Activated CD4-positive, alpha-beta memory T cell treated with anti-CD3 and anti-CD28 coated beads for 36 hours (primary cell): ENCODE data around the gene TFB2M. TPM values are rescaled to one million over a fixed set of nuclear protein-coding genes. Genes with fewer than 3 reads are reported as not detected.
"Not testable (repeated sequence)": the region's sequence is repeated elsewhere in the genome, so short reads cannot be mapped to it uniquely, and the experiment has no call there.

Source experiments
- CTCF ChIA-PET: fragments of 350-600 bp; sonication (Branson Sonifier 250); formaldehyde crosslinking; loops from one replicate; lab custom pipeline; 2021; ENCODE audit warnings: antibody characterized with exemption, inconsistent platforms; lab: Charles Lee
- POLR2A ChIA-PET: fragments of 350-600 bp; sonication (Branson Sonifier 250); formaldehyde crosslinking; loops from one replicate; lab custom pipeline; 2021; ENCODE audit warnings: antibody characterized with exemption; lab: Charles Lee
- DNase-seq: peaks from one replicate; pipeline ENCODE4 v3.0.0-alpha.2; 2020
- H3K27ac Mint-ChIP-seq: one replicate; pipeline ENCODE4 v1.8.0; 2021; ENCODE audit warnings: mixed read lengths
- H3K27me3 Mint-ChIP-seq: one replicate; pipeline ENCODE4 v1.8.0; 2021; ENCODE audit warnings: mixed read lengths
- H3K36me3 Mint-ChIP-seq: one replicate; pipeline ENCODE4 v1.8.0; 2021; ENCODE audit warnings: mixed read lengths
- H3K4me1 Mint-ChIP-seq: one replicate; pipeline ENCODE4 v1.8.0; 2021; ENCODE audit warnings: low read depth, mixed read lengths
- H3K4me3 Mint-ChIP-seq: one replicate; pipeline ENCODE4 v1.8.0; 2021; ENCODE audit warnings: mild to moderate bottlenecking, mixed read lengths
- H3K9me3 Mint-ChIP-seq: one replicate; pipeline ENCODE4 v1.8.0; 2021; ENCODE audit warnings: mixed read lengths
- intact Hi-C: fragments of 100-400 bp; cut with micrococcal nuclease; formaldehyde crosslinking; loops from one replicate; pipeline ENCODE4 v1.15.1; 2023
- total RNA-seq, 2 experiments: library from RNA; stranded (reverse); gene quantifications; one replicate each; pipeline ENCODE4 v1.2.3, GENCODE V29; 2021

Gene TFB2M
- total RNA-seq, 2 experiments from 2014 or later, result 13.6 to 14.5 TPM

DNA sequence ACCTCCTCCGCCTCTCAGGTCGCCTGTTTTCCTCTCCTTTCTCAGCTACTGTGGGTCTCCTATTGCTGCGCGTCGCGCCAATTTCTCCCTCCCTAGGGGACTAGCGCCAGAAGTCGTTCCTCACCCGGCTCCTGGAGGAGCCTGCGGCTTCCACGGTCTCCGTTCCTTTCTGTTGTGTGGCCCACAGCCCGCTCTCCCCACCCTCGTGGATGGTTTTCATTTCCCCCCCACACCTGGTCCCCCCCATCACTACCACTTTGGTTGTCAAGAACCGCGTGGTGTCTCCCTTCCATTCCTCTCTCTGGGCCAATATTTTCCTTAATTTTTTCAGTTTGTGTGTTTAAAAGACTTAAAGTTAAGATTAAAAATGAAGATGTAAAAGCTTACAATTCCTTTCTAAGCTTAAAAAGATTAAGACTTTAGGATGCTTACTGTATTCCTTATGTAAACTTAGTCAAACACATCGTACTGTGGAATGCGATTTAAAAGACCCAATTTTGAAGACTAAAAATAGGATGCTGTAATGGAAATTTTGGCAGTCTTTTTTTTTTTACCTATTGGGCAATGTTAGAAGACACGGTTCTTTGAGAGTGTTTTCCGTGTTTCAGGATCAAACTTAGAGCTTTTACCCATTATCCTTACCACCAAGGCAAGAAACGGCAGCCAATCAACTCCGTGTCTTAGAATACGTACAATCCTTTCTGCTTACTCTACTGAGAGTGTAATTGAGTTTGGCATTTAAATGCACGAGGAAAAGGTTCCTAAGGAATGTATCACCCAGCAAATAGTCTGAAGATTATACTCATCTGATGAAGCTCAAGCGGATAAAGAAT is 968 bp upstream of the TFB2M start:
- ChIA-PET CTCF (interaction anchor here (0.6 to 1.3 kb wide), 4 partner anchors 12 to 119 kb away, joined by 3 to 4 read pairs (median 3); no protein-coding TSS in a partner anchor), POLR2A (interaction anchor here (0.8 to 3.0 kb wide), 4 partner anchors 8 to 42 kb away, joined by 3 to 12 read pairs (median 4); no protein-coding TSS in a partner anchor)
- Mint-ChIP-seq H3K27ac (peak overlapping the region; percentile 91), H3K36me3 (peaks cover 11% of the 10 kb centered on the region), H3K4me1 (peaks cover 46% of the 10 kb centered on the region), H3K4me3 (peak overlapping the region; percentile 90), H3K27me3 (no peaks in the 10 kb centered on the region), H3K9me3 (no peaks in the 10 kb centered on the region)
- intact Hi-C loops, result loop anchor here (2.0 to 5.0 kb wide), 14 partner anchors 42 to 1914 kb away; partner anchors contain the start of genes COX20, DESI2, HNRNPU and SMYD3
- DNase-seq, result no peak

DNA sequence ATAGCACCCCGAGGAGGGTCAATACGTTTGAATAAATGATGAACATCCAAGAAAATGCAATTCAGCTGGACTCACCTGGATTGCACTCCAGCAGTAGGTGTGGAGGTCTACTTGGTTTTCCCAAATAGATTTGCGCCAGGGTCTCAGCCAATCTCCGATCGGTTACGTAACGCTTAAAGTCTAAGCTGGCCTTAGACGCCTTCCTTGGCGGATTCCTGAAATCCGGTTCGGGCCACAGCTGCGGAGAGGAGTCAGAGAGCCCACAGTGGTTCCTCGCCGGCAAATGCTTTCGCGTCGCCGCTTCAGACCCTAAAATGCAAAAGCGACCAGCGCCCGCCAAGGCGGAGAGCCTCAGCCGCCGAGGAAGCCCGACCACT is 322 bp downstream of the TFB2M start:
- intact Hi-C loops, result loop anchor here (2.0 to 5.0 kb wide), 14 partner anchors 43 to 1913 kb away; partner anchors contain the start of genes COX20, DESI2, HNRNPU and SMYD3
- Mint-ChIP-seq H3K36me3 (peaks cover 10% of the 10 kb centered on the region), H3K4me3 (peak overlapping the region; percentile 90), H3K4me1 (peaks cover 41% of the 10 kb centered on the region), H3K27me3 (no peaks in the 10 kb centered on the region), H3K27ac (peak overlapping the region; percentile 91), H3K9me3 (no peaks in the 10 kb centered on the region)
- POLR2A ChIA-PET, result interaction anchor here (0.9 to 3.0 kb wide), 4 partner anchors 10 to 159 kb away, joined by 3 to 12 read pairs (median 4); partner anchors contain the start of gene SCCPDH
- CTCF ChIA-PET, result interaction anchor here (0.7 kb wide), 1 partner anchor 68 kb away, joined by 3 read pairs; no protein-coding TSS in a partner anchor
- DNase-seq, result no peak

DNA sequence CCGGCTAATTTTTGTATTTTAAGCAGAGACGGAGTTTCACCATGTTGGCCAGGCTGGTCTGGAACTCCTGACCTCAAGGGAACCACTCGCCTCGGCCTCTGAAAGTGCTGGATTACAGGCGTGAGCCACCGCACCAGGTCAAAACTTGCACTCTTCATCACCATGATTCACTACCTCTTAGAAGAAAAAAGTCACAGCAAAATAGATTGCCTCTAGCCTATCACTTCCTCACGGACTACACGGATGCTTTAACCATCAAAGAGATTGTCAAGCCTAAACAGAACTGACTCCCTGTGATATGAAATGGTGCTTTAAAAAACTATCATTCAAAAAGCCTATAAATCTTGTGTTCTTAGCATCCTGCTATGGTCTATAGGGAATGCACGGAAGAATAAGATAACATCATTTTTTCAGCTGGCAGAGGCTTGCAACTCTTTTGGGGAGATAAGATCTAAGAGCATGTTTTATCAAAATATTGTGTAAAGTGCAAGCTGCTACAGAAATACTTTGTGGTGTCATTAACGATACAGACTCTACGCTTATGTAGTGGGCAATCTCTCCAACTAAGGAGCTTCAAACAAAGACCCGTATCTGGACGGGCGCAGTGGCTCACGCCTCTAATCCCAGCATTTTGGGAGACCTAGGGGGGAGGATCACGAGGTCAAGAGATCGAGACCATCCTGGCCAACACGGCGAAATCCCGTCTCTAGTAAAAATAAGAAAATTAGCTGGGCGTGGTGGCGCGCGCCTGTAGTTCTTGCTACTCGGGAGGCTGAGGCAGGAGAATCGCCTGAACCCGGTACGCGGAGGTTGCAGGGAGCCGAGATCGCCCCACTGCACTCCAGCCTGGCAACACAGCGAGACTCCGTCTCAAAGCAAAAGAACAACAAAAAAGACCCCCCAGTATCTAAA is 966 bp downstream of the TFB2M start:
- Mint-ChIP-seq H3K27me3 (no peaks in the 10 kb centered on the region), H3K4me1 (peaks cover 40% of the 10 kb centered on the region), H3K27ac (no peak overlapping the region)

DNA sequence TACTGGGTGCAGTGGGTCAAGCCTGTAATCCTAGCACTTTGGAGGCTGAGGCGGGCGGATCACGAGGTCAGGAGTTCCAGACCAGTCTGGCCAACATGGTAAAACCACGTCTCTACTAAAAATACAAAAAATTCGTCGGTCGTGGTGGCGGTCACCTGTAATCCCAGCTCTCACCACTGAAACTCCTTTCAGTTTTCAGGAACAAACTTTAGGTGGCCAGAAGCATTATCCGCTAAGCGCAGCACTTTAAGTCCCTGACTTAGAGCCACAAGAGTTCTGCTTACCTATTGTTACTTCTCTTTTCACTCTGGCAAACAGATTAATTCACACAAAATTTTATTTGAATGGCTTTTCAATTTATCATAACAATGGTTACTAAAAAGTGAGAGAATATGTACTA is 5.2 kb downstream of the TFB2M start:
- POLR2A ChIA-PET, H3K27ac Mint-ChIP-seq, intact Hi-C loops, H3K4me3 Mint-ChIP-seq, CTCF ChIA-PET, DNase-seq, H3K27me3 Mint-ChIP-seq, H3K9me3 Mint-ChIP-seq: not testable (repeated sequence)
- Mint-ChIP-seq H3K4me1 (peaks cover 21% of the 10 kb centered on the region), H3K36me3 (peaks cover 26% of the 10 kb centered on the region)

More for the DNA sequence above, 966 bp downstream of the TFB2M start:
- intact Hi-C loops, result loop anchor here (5.0 kb wide), 5 partner anchors 233 to 1703 kb away; partner anchors contain the start of gene HNRNPU
- H3K9me3 Mint-ChIP-seq, result no peaks in the 10 kb centered on the region
- DNase-seq, result peak; percentile 21
- H3K36me3 Mint-ChIP-seq, result peaks cover 12% of the 10 kb centered on the region
- ChIA-PET POLR2A (interaction anchor here (0.9 to 3.0 kb wide), 3 partner anchors 13 to 159 kb away, joined by 3 to 12 read pairs (median 4); partner anchors contain the start of gene SCCPDH), CTCF (interaction anchor here (0.7 kb wide), 1 partner anchor 59 kb away, joined by 3 read pairs; no protein-coding TSS in a partner anchor)
- H3K4me3 Mint-ChIP-seq, result peak overlapping the region; percentile 90

DNA sequence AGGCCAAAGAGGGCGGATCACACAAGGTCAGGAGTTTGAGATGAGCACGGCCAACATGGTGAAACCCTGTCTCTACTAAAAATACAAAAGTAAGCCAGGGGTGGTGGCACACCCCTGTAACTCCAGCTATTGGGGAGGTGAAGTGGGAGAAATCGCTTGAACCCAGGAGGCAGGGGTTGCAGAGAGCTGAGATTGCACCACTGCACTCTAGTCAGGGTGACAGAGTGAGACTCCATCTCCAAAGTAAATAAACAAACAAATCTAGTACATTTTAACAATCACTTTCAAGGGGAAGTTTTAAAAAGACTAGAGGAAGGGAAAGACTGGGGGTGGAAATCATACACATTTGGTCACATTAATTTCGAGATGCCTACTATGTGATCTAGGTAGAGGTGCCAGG is 6.8 kb downstream of the TFB2M start:
- ChIA-PET POLR2A (no interaction called here), CTCF (interaction anchor here (1.1 kb wide), 1 partner anchor 130 kb away, joined by 4 read pairs; no protein-coding TSS in a partner anchor)
- Mint-ChIP-seq H3K4me3 (no peak overlapping the region), H3K27me3 (no peaks in the 10 kb centered on the region), H3K36me3 (peaks cover 36% of the 10 kb centered on the region), H3K4me1 (peaks cover 10% of the 10 kb centered on the region), H3K9me3 (no peaks in the 10 kb centered on the region), H3K27ac (no peak overlapping the region)
- intact Hi-C loops, result no loop called here
- DNase-seq, result no peak

DNA sequence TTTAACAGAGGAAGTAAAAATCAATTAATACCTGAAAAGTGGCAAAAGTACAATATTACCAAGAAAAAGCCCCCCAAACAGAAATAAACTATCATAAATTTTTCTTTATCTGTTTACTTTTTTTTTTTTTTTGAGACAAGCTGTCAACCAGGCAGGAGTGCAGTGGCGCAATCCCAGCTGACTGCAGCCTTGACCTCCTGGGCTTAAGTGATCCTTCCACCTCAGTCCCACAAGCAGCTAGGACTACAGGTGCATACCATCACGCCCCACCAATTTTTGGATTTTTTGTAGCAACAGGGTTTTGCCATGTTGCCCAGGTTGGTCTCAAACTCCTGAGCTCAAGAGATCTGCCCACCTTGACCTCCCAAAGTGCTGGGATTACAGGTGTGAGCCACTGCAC is 8.0 kb downstream of the TFB2M start:
- no peaks in the 10 kb centered on the region for H3K27me3 Mint-ChIP-seq
- H3K9me3 Mint-ChIP-seq, result no peaks in the 10 kb centered on the region
- DNase-seq, result no peak
- H3K27ac Mint-ChIP-seq, result no peak overlapping the region
- POLR2A ChIA-PET, result no interaction called here
- H3K4me3 Mint-ChIP-seq, result no peak overlapping the region
- peaks cover 42% of the 10 kb centered on the region for H3K36me3 Mint-ChIP-seq
- CTCF ChIA-PET, result interaction anchor here (1.5 kb wide), 1 partner anchor 50 kb away, joined by 3 read pairs; no protein-coding TSS in a partner anchor
- peaks cover 6% of the 10 kb centered on the region for H3K4me1 Mint-ChIP-seq
- intact Hi-C loops, result no loop called here

DNA sequence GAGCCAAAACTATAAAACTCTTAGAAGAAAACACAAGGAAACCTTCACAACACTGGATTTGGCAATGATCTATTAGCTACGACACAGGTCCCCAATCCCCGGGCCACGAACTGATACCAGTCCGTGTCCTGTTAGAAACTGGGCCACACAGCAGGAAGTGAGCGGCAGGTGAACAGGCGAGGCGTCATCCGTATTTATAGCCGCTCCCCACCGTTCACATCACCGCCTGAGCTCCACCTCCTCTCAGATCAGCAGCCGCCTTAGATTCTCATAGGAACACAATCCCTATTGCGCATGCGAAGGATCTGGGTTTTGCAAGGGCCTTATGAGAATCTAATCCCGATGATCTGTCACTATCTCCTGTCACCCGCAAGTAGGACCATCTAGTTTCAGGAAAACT is 11.9 kb downstream of the TFB2M start:
- POLR2A ChIA-PET, result no interaction called here
- peaks cover 40% of the 10 kb centered on the region for H3K36me3 Mint-ChIP-seq

DNA sequence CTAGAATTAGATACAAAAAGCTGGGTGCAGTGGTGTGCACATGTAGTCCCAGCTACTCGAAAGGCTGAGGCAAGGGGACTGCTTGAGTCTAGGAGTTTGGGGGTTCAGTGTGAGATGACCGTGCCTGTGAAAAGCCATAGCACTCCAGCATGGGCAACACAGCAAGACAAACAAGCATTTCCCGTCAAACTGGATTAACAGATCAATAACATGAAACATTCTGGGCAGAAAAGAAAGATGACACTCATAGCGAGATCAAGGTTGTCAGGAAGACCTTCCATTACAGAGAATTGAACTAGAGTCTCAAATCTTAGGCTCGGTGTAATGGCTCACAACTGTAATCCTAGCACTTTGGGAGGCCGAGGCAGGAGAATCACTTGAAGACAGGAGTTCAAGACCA is 14.0 kb downstream of the TFB2M start:
- no peak for DNase-seq
- ChIA-PET CTCF (no interaction called here), POLR2A (no interaction called here)
- H3K27ac Mint-ChIP-seq, result no peak overlapping the region
- H3K9me3 Mint-ChIP-seq, result no peaks in the 10 kb centered on the region
- H3K36me3 Mint-ChIP-seq, result peaks cover 39% of the 10 kb centered on the region
- intact Hi-C loops, result no loop called here
- H3K4me1 Mint-ChIP-seq, result peaks cover 2% of the 10 kb centered on the region
- no peak overlapping the region for H3K4me3 Mint-ChIP-seq
- no peaks in the 10 kb centered on the region for H3K27me3 Mint-ChIP-seq

More for the DNA sequence above, 11.9 kb downstream of the TFB2M start:
- Mint-ChIP-seq H3K27me3 (no peaks in the 10 kb centered on the region), H3K27ac (no peak overlapping the region), H3K9me3 (no peaks in the 10 kb centered on the region), H3K4me1 (peaks cover 2% of the 10 kb centered on the region), H3K4me3 (no peak overlapping the region)
- DNase-seq, result no peak
- intact Hi-C loops, result no loop called here
- CTCF ChIA-PET, result no interaction called here

DNA sequence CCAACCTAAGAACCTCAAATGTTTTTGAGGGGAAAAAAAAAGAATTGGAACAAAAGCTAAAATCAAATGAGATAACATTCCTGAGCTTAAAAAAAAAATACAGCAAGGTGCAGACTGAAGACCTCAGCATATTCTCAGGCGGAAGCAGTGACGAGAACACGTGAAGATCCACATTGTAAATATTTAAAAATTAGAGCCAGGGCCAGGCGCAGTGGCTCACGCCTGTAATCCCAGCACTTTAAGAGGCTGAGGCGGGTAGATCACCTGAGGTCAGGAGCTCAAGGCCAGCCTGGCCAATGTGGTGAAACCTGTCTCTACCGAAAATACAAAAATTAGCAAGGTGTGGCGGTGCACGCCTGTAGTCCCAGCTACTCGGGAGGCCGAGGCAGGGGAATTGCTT is 15.7 kb downstream of the TFB2M start:
- DNase-seq, result no peak
- Mint-ChIP-seq H3K36me3 (peaks cover 32% of the 10 kb centered on the region), H3K27ac (no peak overlapping the region), H3K27me3 (no peaks in the 10 kb centered on the region), H3K9me3 (no peaks in the 10 kb centered on the region), H3K4me1 (peaks cover 2% of the 10 kb centered on the region), H3K4me3 (no peak overlapping the region)
- CTCF ChIA-PET, result no interaction called here
- POLR2A ChIA-PET, result no interaction called here
- intact Hi-C loops, result no loop called here

DNA sequence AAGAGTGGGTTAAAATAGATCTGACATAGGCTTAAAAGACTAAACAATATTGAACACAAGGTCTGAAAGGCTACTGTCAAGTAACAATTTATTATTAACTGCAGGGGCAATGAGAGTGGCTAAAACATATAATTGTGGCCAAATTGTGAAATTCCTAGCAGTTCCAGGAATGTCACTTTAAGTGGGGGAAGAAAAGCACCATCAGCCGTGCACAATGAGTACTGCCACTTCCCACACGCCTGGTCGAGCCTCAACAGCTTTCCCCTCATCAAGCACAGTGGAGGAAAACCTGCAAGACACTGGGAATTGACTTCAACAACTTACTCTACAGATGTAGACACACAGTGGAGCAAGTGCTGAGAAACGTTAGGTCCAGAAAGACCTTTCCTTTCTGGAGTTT is 16.4 kb downstream of the TFB2M start:
- no peak overlapping the region for H3K4me3 Mint-ChIP-seq
- intact Hi-C loops, result no loop called here
- no peak for DNase-seq
- peaks cover 2% of the 10 kb centered on the region for H3K4me1 Mint-ChIP-seq
- POLR2A ChIA-PET, result no interaction called here
- H3K27ac Mint-ChIP-seq, result no peak overlapping the region
- CTCF ChIA-PET, result no interaction called here
- peaks cover 26% of the 10 kb centered on the region for H3K36me3 Mint-ChIP-seq
- no peaks in the 10 kb centered on the region for H3K9me3 Mint-ChIP-seq
- H3K27me3 Mint-ChIP-seq, result no peaks in the 10 kb centered on the region

DNA sequence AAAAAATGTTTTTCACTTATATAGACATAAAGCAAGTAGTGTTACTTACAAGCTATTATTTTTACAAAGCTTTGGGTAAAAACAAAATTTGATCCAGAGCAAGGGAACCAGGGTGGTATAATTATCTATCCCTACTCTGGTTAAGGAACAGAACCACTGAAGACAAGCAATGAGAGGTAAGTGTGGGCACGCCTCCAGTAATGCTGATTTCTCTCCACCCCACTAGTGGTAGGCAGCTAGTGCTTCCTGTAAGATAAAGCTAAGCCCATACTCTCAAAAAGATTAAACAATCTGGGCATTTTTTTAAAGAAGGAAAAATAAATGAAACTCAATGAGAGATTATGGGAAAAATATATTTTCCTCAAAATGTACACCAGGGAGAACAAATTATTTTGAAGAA is 22.1 kb downstream of the TFB2M start:
- POLR2A ChIA-PET, result no interaction called here
- H3K36me3 Mint-ChIP-seq, result peaks cover 19% of the 10 kb centered on the region
- no peaks in the 10 kb centered on the region for H3K4me1 Mint-ChIP-seq
- intact Hi-C loops, result no loop called here
- no peak overlapping the region for H3K4me3 Mint-ChIP-seq
- CTCF ChIA-PET, result interaction anchor here (0.7 kb wide), 1 partner anchor 335 kb away, joined by 3 read pairs; no protein-coding TSS in a partner anchor
- H3K9me3 Mint-ChIP-seq, result no peaks in the 10 kb centered on the region
- no peaks in the 10 kb centered on the region for H3K27me3 Mint-ChIP-seq
- DNase-seq, result no peak
- H3K27ac Mint-ChIP-seq, result no peak overlapping the region
